Measurements from ENCODE around the gene GRK2. TPM values are rescaled to one million over a fixed set of nuclear protein-coding genes. Genes with fewer than 3 reads are reported as not detected.
A peak's percentile ranks its signal among the peaks of the same experiment; 100 is the strongest.

The GRK2 gene
- total and polyA plus RNA-seq, 2 of the 8 experiments (the other 6 are each of a cell fraction or from before 2014, with no cell fraction given): 47.3 to 49.7 TPM

DNA sequence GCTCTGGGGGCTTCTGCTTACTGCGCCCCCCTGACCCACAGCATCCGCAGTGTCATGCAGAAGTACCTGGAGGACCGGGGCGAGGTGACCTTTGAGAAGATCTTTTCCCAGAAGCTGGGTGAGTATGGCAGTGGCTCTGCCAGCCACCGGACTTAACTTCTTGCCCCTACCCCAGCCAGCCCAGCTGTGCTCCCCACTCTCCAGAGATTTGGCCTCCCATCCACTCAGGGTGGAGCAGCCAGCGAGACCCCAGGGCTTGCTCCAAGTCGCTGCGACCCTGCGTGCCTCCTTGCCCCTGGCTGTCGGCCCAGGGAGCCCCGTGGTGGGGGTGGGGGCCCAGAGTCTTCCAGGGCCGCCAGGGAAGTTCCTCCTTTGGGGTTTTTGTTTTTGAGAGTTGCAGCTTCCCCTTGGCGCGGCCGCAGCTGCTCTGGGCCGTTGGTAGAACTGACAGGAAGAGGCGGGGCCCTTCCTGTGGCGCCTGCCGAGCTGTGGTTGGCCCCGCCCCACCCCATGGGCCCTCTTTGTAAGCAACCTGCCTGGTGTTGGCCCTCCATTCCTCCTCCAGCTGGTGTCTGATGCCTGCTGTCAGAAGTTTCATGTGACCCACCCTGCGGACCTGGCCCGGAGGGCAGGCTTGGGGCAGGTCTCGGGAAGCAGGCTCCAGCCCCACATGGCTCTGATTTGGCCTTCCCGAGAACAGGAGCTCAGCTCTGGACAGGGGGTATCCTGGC is 11.1 kb downstream of the GRK2 start (continued):
- TF ChIP-seq, protein P1, sequence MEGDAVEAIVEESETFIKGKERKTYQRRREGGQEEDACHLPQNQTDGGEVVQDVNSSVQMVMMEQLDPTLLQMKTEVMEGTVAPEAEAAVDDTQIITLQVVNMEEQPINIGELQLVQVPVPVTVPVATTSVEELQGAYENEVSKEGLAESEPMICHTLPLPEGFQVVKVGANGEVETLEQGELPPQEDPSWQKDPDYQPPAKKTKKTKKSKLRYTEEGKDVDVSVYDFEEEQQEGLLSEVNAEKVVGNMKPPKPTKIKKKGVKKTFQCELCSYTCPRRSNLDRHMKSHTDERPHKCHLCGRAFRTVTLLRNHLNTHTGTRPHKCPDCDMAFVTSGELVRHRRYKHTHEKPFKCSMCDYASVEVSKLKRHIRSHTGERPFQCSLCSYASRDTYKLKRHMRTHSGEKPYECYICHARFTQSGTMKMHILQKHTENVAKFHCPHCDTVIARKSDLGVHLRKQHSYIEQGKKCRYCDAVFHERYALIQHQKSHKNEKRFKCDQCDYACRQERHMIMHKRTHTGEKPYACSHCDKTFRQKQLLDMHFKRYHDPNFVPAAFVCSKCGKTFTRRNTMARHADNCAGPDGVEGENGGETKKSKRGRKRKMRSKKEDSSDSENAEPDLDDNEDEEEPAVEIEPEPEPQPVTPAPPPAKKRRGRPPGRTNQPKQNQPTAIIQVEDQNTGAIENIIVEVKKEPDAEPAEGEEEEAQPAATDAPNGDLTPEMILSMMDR (IDR thresholded peaks at IDR 0.05; ENCODE audit: control extremely low read depth in 1 of 3, insufficient read depth in 1 of 3, low read depth in 1 of 3, low read length in 3 of 3): 0 out of 4 replicates have a peak, but pooled peaks of 1 of the 3 experiments have one; percentile 3
- TF ChIP-seq JUND (IDR thresholded peaks at IDR 0.05; ENCODE audit: low read length) (no peak), RAD21 (IDR thresholded peaks at IDR 0.05 in 1 of 2, conservative IDR thresholded peaks at IDR 0.05 in 1 of 2; ENCODE audit: low read depth in 2 of 2, low read length in 2 of 2) (no peak), YY1 (IDR thresholded peaks at IDR 0.05; ENCODE audit: low read depth, low read length) (peak; percentile 56; the same call in 1 of the 2 replicates), TCF12 (IDR thresholded peaks at IDR 0.05; ENCODE audit: low read depth, low read length) (0 out of 2 replicates have a peak, but pooled peaks have one; percentile 25)

All from H1 (cell line).